Dedifferentiated amniotic fluid mesenchymal stem cell (primary cell): Measurements from ENCODE around the gene COL19A1.
A peak's percentile ranks its signal among the peaks of the same experiment; 100 is the strongest.

Source experiments
- DNase-seq: peaks from one replicate; pipeline ENCODE4 v3.0.0-alpha.2; 2016; ENCODE audit errors: extremely low spot score

Gene COL19A1

DNA sequence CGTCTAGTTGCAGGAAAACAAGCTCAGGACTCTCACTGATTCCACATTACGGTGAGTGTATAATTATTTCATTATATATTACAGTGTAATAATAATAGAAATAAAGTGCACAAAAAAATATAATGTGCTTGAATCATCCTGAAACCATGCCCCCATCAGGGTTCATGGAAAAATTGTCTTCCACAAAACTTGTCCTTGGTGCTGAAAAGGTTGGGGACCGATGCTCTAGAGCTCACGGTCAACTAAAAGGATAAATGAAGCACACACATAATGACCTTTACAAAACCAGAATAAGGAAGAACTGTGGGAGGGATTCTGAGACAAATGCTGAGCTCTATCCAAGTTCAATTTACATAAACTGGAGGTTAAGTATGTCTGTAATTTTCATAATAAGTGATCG, 194.3 kb downstream of the COL19A1 start:
- DNase-seq, result no peak

DNA sequence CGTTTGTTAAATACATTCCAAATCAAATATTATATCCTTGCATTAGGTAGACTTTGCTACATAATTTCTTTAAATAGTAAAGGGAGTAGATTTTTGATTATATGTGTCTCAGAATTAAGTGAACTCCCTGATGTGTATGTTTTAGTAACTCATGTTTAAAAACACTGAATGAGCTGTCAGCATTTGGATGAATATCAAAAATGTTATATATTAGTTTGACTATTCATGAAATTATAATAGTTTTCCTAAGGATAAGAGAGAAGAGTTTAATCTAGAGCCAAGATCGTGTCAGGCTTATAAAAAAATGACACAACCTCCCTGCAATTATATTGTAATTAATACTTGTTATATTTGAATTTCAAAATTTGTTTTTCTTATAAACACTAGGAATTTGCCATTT, 195.2 kb downstream of the COL19A1 start:
- no peak for DNase-seq

DNA sequence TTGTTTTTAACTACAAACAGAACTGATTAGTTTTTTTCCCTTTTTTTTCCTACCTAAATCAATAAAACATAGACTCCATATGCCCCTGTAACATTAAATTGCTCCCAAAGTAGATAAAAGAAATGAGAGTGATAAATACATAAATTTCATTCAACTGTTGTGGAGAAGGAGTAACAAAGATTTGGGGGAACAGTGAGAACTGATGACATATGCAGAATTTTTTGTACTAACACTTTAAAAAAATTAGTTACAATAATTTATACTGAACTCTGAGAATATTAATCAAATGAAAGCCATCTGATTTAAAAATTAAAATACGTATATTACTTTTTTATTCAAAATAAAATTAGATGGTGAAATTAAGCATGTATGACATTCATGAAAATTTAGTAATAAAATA, 195.7 kb downstream of the COL19A1 start:
- no peak for DNase-seq

DNA sequence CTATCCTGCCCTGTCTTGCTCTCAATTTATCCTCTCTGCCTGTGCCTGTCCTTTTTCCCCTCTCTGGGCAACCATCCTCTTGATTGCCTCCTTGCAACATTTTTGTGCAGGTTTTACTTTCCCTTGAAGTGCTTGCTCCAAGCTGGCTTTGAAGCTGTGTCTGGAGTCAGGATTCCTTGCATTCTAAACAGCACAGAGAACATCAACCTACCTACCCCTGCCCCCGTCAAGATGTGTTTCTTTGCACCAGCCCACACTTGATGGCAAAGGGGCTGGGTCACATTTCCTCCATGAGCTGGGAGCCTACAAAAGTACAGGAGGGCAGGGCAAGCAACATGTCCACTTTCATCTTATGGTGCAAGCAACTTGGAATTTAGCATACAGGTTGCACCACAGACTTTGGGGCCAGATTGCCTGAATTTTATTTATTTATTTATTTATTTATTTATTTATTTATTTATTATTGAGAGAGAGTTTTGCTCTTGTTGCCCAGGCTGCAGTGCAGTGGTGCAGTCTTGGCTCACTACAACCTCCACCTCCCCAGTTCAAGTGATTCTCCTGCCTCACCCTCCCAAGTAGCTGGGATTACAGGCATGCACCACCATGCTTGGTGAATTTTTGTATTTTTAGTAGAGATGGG, 206.3 kb downstream of the COL19A1 start:
- no peak for DNase-seq

DNA sequence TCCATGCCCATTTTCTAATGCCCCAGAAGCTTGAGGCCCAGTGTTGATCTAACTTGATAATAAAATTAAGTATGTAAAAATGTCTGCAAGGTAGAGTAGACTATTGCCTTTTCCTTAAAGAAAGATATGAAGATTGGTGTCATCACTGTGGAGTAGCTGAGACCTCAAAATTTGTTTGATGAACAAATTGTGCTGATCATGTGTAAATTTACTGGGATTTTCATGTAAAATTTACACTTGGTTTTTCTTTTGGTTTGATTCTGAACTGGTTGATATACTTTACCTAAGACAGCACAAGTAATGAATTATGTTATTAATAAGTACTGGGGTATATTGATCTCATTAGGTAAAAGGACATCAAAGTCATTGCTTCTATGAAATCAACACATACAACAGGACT, 207.3 kb downstream of the COL19A1 start:
- DNase-seq, result no peak

DNA sequence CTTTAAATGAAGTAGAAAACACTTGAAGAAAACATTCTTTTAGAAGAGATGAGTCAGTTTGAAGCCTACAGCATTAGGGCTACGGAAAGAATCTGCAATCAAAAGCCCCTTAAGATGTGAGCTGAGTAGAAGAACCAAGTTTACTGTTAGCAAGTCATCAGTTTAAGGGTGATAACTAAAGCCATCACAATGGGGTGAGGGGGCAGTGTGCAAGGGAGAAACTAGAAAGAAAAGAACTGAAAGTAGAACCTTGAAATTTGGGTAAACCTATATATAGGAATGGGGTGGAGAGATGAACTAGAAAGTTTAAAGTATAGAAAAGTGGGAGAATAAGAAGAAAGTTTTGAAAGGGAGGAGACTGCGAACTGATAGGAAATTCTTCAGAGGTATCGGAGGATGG, 212.9 kb downstream of the COL19A1 start:
- no peak for DNase-seq

DNA sequence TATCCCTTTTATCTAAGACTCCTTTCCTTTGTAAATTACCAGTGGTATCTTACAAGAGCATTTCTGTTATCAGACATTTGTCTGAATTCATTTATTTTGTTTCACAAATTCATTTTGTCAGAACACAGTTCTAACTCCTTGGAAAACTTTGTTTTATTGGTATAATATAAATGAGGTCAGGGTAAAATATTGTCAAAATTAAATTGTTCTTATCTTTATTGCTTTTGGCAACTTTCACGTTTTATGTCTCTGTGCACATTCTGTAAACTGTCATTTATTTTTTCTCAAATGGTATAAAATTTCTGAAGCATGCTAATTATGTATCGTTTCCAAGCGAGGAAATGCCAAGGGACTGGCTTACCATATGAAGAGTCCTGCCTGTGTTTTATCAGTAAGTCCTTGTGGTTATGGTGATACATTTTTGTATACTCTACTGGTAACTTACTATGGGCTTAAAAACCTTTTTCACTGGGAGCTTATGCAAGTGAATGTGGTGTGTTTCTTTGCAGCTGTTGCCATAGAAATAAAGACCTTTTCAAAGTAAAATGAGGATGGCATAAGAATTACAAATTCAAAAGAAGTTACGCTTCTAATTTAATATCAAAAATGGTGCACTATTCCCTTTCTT, 214.2 kb downstream of the COL19A1 start:
- peak; percentile 15 for DNase-seq

DNA sequence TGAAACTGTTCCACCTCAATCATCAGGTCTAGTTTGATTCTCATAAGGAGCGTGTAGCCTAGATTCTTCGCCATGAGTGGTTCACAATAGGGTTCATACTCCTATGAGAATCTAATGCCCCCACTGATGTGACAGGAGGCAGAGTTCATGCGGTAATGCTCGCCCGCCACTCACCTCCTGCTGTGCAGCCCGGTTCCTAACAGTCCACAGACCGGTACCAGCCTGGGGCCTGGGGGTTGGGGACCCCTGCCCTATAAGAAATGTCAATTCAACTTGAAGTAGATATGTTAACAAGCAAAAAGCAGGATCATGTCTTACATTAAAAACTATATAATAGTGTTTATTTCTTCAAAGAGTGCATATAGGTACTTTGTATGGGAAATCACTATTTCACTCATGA, 216.5 kb downstream of the COL19A1 start:
- no peak for DNase-seq

DNA sequence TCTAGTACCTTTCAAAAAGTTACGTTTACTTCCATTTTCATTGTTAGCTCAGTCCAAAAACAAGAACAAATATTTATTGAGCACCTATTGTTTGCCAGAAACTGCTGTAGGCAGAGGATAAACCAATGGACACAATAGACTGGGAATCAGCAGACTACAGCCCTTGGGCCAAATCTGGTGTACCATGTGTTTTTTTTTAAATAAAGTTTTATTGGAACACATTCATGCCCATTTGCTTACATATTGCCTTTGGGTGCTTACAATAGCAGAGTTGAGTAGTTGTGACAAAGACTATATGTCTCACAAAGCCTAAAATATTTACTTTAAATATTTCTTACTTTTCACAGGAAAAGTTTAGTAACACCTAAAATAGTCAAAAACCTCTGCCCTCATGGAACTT, 220.4 kb downstream of the COL19A1 start:
- no peak for DNase-seq

DNA sequence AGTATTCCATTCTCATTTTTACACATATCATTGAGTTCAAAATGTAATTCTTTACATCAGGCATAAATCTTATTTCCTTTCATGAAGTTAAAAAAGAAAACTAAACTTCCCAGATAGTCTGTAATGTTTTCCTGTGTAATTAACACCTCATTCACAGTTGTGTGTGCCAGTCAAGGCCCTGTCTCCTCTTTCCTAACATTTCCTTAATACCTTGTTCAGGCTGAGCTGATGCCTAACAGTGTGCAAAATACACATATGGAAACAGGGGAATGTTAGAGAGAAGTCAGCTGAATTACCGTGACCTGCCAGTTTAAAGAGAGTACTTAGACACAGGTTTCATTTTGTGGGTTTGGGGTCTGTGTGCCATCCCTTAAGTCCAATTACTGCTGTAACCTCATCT, 227.8 kb downstream of the COL19A1 start:
- no peak for DNase-seq

DNA sequence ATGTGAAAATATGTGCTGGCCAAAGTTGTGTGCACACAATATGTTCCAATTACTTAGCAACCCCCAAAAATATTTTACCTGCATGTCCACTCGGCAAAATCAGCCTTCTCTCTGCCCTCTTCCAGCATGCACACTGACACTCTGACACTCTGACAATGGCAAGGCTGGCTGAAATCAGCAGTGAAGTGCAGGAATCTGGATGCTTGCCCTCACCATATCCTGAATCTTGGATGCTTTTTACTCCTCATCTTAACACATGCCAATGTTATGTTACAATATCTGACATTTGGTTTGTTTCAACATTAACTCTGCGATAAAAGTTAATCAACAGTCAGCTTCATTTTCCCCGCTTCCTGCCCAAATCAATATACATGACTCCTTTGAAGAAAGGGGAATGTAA, 233.4 kb downstream of the COL19A1 start:
- DNase-seq, result no peak

DNA sequence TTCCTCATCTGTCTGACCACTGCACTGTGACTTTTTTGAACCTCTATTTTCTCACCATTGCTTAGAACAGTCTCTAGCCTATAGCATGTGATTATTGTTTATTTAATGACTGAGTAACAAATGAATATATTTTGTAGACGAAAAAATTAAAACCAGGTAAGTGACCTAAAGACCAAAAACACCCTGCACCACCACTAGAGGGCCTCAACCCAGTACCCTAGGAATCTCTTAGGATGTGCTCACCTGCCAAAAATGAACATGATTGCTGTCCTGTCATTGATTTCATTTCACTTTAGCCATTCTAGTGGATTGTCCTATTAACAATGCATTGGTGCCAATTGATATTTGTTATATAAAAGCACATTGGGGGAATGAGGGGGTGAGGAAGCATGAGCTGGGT, 237.4 kb downstream of the COL19A1 start:
- DNase-seq, result no peak

DNA sequence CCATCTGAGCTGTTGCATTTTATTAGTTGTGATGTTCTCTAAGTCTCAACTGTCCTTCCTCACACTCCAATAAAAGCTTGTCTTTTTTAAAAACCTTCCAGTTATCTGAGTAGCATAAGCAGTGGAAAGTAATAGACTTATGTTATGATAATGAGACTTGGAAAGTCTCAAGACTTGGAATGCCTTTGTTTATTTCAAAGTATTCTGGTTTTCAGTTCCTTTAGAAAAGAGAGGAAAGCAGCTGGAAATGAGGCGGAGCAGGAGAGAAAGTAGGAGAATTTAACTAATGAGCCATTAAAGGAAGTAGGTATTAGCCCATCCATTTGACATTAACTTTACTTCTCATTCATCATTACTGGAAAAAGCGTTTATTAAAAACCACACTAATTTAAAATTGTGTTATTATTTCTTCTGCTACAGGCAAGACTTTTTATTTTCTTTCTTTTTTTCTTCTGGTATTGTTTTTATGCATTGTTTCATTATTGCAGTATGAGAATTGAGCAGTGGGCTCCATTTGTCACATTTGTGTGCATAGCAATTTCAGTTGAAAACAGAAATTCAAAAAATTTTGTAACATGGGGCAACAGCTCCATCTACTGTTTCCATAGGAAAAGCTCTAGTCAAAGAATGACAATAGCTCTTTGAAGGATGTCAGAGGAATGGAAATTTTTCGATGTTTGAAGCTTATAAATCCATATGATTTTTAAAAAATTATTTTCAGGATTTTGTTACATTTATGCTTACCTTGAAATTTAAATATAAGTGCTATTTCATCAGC, 241.7 kb downstream of the COL19A1 start:
- peak; percentile 70 for DNase-seq

DNA sequence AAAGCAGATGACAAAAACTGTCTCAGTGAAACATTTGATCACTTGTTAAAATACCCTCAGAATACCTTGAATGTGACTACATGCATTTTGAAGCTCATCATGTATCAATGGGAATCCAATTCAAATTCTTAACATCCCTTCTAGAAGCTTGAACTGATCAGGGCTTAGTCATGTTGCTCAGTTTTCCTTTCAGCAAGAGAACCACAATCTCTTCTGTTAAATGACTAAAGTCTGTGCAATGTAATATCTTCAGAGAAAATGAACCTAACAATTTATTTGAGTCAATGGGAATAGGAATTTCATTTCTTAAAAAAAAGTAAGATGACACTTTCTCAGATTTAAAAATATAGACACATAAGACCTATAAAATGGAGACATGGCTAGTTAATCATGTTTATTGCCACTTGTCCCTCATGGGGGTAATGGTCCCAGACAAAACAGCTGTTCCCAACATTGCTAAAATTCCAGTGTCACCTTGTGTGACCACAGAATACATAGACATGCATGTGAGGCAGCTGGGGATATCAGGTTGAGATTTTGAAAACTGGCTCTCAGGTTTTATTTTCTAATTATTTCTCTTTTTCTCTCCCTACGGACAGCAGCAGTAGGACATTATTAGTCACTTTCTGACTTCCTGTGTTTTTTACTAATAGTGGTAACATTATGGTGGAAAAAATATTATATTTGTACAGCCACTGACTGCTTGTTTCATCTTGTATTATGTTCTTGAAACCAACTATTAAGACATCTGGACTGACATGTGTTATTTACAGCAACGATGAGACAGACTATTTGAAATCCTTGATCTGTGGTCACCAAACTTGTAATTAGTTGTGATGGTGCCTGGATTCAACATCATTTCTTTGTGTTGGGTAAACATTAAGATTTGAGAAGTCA, 244.0 kb downstream of the COL19A1 start:
- DNase-seq, result no peak

DNA sequence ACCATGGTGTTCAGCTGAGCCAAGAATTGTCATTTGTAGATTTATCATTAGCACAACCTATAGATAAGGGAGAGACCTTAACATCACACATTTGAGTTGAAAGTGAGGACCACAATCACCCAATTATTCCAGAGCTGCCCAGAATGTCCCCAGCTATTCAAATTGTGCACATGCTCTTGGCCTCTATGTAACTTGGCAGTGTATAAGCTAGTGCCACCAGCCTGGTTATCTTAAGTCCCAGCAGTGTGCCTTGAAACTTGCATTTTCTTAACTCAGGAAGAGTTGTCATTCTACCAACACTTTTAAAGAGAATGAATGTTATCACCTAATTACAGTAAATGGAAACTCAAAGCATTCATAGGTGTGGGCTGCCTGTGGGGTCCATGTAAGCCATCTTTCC, 245.4 kb downstream of the COL19A1 start:
- no peak for DNase-seq

DNA sequence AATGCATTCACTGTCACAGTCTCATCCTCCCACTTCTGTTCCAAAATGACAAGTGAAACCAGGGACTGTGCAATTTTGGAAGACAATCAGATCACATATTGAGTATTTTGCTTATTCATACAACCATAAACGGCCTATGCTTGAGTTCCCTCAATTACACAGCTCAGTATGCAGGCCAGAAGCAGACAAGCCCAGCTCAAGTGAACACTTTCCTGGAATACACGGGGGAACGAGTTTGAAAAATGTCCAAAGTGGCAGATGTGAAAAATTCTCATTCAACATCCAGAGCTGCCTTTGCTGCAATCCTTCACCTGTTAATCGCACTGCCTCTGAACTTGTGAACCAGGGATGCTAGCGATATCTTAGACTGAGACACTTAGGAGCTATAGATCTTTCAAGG, 246.4 kb downstream of the COL19A1 start:
- DNase-seq, result no peak

DNA sequence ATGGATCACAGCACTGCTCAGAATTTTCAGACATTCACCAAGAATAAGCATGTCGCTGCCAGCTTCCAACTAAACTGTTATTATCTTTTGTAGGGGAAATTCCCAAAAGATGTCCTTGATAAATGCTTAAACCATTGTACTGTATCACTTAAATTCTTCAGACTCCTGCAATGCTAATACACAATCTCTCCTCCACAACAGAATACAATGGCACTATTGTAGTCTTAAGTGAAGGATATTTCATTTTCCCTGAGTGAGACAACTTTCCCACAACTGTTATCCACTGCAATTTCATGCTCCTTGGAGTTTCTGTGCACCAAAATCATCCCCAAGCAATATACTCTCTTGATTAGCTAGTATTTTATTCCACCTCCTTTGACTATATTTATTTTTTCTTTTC, 246.8 kb downstream of the COL19A1 start:
- no peak for DNase-seq

DNA sequence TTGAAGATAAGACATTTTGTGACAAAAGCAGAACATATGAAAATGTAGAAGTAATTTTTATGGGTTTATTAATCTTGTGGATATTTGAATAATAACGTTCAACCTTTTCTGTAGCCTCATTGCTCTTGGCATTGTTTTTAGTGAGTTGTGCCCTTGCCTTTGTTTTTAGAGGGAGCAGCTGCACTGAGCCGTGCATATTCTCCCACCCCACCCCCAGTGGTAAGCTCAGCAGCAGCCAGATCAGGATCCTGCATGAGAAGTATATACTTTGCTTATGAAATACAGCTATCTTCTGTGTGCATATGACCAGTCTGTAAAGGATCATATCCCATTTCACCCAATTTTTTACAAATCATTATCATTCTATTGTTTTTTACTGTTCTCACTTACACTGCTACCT, 252.3 kb downstream of the COL19A1 start:
- DNase-seq, result no peak

DNA sequence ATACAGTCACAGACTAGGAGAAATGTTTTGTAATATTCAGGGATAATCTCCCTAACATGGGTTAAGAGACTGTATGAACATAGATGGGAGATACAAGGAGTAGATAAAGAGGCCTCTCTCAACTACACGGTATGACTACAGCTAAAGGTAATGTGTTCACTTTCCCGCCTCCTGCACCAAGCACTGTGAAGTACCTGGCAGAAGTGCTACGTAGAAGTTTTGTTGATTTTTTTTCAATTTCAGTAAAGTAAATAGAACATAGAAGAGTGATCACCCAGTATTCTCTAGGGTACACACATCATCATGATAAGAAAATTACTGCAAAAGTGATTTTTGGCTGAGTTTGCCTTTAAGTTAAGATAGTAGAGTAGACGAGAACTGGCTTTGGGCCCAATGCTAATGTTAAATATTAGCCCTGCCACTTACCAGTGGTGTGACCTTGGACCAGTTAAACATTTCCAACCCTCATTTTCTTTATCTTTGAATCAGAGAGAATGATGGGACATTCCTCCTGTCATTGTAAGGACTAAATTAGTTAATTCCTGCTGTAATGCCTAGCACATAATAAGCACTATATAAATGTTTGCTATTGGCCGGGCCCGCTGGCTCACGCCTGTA, 253.0 kb downstream of the COL19A1 start:
- DNase-seq, result no peak

DNA sequence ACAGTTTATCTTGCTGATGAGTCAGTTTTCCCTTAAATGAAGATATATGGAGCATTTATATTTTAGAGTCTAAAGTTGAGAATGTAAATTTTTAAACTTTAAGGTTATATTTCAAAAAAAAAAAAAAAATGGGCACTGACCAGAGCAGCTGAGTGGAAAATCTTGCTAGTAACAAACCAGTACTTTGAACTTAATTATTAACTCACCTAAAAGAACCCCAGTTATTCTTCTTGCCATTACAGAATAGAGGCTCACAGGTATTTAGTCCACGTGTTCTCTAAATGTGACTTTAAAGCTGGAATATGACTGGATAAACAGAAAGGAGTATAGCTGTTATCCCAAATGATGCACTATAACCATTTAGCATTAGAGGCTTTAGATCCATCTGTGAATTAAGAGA, 258.1 kb downstream of the COL19A1 start:
- no peak for DNase-seq

DNA sequence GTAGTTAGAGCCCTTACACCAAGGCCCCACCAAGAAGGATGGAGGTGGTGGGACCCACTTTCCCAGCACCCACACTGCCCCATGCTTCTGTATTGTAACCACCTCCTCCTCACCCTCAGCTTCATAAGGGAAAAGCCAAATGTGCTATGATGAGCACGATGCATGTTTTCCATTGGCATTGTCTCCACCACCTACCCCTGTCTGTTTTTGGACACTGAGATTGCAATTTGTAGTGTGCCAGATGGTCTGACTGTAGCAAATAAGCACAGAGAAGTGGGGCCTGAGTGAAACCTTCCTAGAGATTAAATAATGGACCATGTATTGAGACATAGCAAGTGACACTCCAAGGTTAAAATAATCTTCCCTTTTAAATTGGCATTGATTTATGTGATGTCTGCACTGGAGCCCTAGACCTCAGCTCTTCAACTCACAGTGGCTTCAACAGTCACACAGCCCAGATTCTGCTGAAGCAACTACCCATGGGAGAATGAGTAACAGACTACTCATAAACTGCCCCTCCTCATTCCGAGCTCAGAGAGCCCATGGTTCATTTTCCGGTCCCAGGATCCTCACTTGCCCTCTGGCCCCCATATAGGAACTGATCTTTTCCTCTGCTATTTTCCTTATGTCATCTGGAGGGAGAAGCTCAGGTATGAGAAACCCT, 258.7 kb downstream of the COL19A1 start:
- DNase-seq, result no peak
